B cell (primary cell): Measurements from ENCODE around the gene TENT4A. TPM values are rescaled to one million over a fixed set of nuclear protein-coding genes. Genes with fewer than 3 reads are reported as not detected.

Experiments used
- ATAC-seq: fragments of 200-7000 bp; cut with Tn5 transposase; one replicate; pipeline ENCODE4 v1.10.0; 2021; ENCODE audit warnings: low read depth, mild to moderate bottlenecking, moderate number of reproducible peaks, moderate library complexity
- CTCF ChIA-PET: fragments of 350-600 bp; sonication (Branson Sonifier 250); formaldehyde crosslinking; loops from one replicate; lab custom pipeline; 2021; ENCODE audit warnings: antibody characterized with exemption, inconsistent platforms; lab: Charles Lee
- POLR2A ChIA-PET: fragments of 350-600 bp; sonication (Branson Sonifier 250); formaldehyde crosslinking; loops from one replicate; lab custom pipeline; 2021; ENCODE audit warnings: antibody characterized with exemption; lab: Charles Lee
- DNase-seq: peaks from one replicate; pipeline ENCODE4 v3.0.0; 2013
- H2AFZ ChIP-seq: 2 replicates; pipeline ENCODE4 v1.6.1; 2012; ENCODE audit warnings: mild to moderate bottlenecking, low read depth, low read length; ENCODE audit not compliant: insufficient read depth, poor library complexity, severe bottlenecking
- H3K27ac ChIP-seq, 2 donors: 1 replicate in 1 of 2; 2 replicates in 1 of 2; pipeline ENCODE4 v1.5.1; 2012 to 2013; ENCODE audit warnings: low read length in 2 of 2, mild to moderate bottlenecking in 2 of 2, moderate library complexity in 1 of 2
- H3K27me3 ChIP-seq, 4 experiments: fragments of 200-600 bp in 1 of 4; sonication (generic) in 1 of 4; replicated peaks in 1 of 4; 1 replicate in 2 of 4; 2 replicates in 2 of 4; pipeline versions ENCODE4 v1.6.1 to v1.7.0; 2013 to 2016; ENCODE audit warnings: low read length in 3 of 4, mild to moderate bottlenecking in 2 of 4, mixed read lengths in 1 of 4, moderate library complexity in 1 of 4; ENCODE audit not compliant: insufficient read depth in 4 of 4, control insufficient read depth in 3 of 4; ENCODE audit errors: control extremely low read depth in 1 of 4
- H3K36me3 ChIP-seq, 2 experiments: replicated peaks in 1 of 2; 1 replicate in 1 of 2; 2 replicates in 1 of 2; pipeline versions ENCODE4 v1.6.1 to v1.7.1; 2013; ENCODE audit warnings: low read length in 1 of 2; ENCODE audit not compliant: insufficient read depth in 2 of 2, control insufficient read depth in 1 of 2; ENCODE audit errors: control extremely low read depth in 1 of 2, extremely low read depth in 1 of 2
- H3K4me1 ChIP-seq, 2 donors: fragments of 200-600 bp in 1 of 2; sonication (generic) in 1 of 2; 1 replicate in 1 of 2; 2 replicates in 1 of 2; pipeline versions ENCODE4 v1.5.1 to v1.6.1; 2013 to 2017; ENCODE audit warnings: low read length in 2 of 2; ENCODE audit not compliant: control insufficient read depth in 2 of 2, insufficient read depth in 2 of 2
- H3K4me2 ChIP-seq: replicated peaks from 2 replicates; pipeline ENCODE3; 2012; ENCODE audit warnings: mild to moderate bottlenecking, low read depth, low read length; ENCODE audit not compliant: poor library complexity, severe bottlenecking
- H3K4me3 ChIP-seq, 5 experiments: fragments of 200-600 bp in 1 of 5; sonication (generic) in 1 of 5; 1 replicate in 3 of 5; 2 replicates in 2 of 5; pipeline versions ENCODE4 v1.5.1 to v1.7.0; 2011 to 2016; ENCODE audit warnings: low read length in 4 of 5, mild to moderate bottlenecking in 4 of 5, low read depth in 2 of 5, control low read depth in 1 of 5, moderate library complexity in 1 of 5; ENCODE audit not compliant: insufficient read depth in 1 of 5; ENCODE audit errors: control extremely low read depth in 1 of 5, extremely low read depth in 1 of 5
- H3K79me2 ChIP-seq: fragments of 200-600 bp; sonication (generic); one replicate; pipeline ENCODE4 v1.6.0; 2016; ENCODE audit warnings: low read length; ENCODE audit not compliant: control insufficient read depth, insufficient read depth
- H3K9ac ChIP-seq: fragments of 200-600 bp; sonication (generic); 2 replicates; pipeline ENCODE4 v1.6.1; 2017; ENCODE audit warnings: mild to moderate bottlenecking, low read length, moderate library complexity
- H3K9me3 ChIP-seq, 3 donors: one replicate each; pipeline versions ENCODE4 v1.6.1 to v1.7.1; 2013; ENCODE audit warnings: low read length in 2 of 3; ENCODE audit not compliant: control insufficient read depth in 2 of 3, insufficient read depth in 1 of 3; ENCODE audit errors: control extremely low read depth in 1 of 3
- H4K20me1 ChIP-seq: 2 replicates; pipeline ENCODE4 v1.6.0; 2012; ENCODE audit warnings: mild to moderate bottlenecking, low read length; ENCODE audit not compliant: insufficient read depth, control insufficient read depth, poor library complexity, severe bottlenecking
- H3K27ac Mint-ChIP-seq: one replicate; pipeline ENCODE4 v1.8.0; 2021; ENCODE audit warnings: mixed read lengths
- H3K27me3 Mint-ChIP-seq: one replicate; pipeline ENCODE4 v1.8.0; 2021; ENCODE audit warnings: mixed read lengths
- H3K4me1 Mint-ChIP-seq: one replicate; pipeline ENCODE4 v1.8.0; 2021; ENCODE audit warnings: mixed read lengths
- H3K4me3 Mint-ChIP-seq: one replicate; pipeline ENCODE4 v1.8.0; 2021; ENCODE audit warnings: mixed read lengths
- H3K9me3 Mint-ChIP-seq: one replicate; pipeline ENCODE4 v1.8.0; 2022; ENCODE audit warnings: mixed read lengths; ENCODE audit not compliant: insufficient read depth
- CTCF ChIP-seq: fragments of 200-600 bp; IDR thresholded peaks from one replicate; pipeline ENCODE4 v1.8.0; 2022; ENCODE audit warnings: antibody characterized with exemption, mild to moderate bottlenecking
- EZH2 ChIP-seq: IDR thresholded peaks from 2 replicates; pipeline ENCODE4 v1.6.1; 2012; ENCODE audit warnings: borderline replicate concordance, low read depth, mild to moderate bottlenecking, moderate library complexity, low read length; ENCODE audit not compliant: insufficient read depth, poor library complexity, severe bottlenecking
- WGBS: methylation state at CpG from one replicate; pipeline ENCODE4 v1.1.5; 2013; ENCODE audit warnings: missing lambda C conversion rate; ENCODE audit not compliant: insufficient coverage; 5-methylcytosine and 5-hydroxymethylcytosine counted together
- intact Hi-C: fragments of 100-400 bp; cut with micrococcal nuclease; formaldehyde crosslinking; loops from one replicate; pipeline ENCODE4 v1.10.0; 2022
- polyA plus RNA-seq: library from polyadenylated mRNA; depleted of rRNA; stranded (reverse); fragments of >200 nt; gene quantifications from 2 replicates; pipeline ENCODE4 v1.2.3, GENCODE V29; 2012
- total RNA-seq, 2 donors: library from RNA; stranded (reverse); fragments of 120-200 nt in 1 of 2; gene quantifications; 1 replicate in 1 of 2; 2 replicates in 1 of 2; pipeline versions ENCODE4 v1.2.3 to v1.2.4, GENCODE V29; 2013 to 2022

Gene TENT4A
- total and polyA plus RNA-seq, 2 donors (not counting 1 experiment from before 2014, with no cell fraction given): 18.5 to 63.6 TPM

DNA sequence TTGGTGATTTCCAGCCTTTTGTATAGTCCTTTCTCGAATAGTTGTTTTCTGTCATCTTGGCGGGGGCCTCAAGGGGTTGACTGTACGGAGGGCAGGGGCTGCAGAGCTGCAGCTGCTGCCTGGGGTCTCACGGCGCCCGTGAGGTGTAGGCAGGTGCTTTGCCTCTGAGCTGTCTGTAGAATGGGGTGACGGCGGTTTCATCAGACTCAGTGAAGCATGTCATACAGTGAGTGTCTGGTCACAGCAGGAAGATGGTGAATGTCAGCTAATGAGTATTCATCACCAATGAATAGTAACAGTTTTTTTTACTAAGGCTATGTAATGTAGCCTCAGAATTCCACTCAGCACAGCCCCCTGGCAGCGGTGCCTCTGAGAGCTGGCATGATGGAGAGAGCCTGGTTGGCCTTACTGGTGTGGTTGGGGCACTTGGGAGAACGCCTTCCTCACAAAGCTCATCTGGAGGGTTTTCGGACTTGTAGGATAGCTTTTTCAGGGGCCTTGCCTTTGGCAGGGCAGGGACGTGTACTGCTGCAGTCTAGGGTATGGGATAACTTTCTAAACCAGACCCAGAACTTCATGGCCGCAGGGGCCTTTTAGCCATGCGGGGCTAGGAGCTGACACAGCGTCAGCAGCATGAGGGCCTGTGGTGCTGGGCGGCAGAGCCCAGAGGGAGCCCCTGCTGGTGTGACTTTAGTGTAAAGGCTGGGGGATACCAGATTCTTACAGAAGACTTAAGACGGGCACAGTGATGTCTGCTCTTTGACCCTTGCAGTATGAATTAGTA, 15.0 kb downstream of the TENT4A start:
- peaks cover 81% of the 10 kb centered on the region for H3K4me1 Mint-ChIP-seq
- H3K9me3 ChIP-seq: no peaks in the 10 kb centered on the region
- no peaks in the 10 kb centered on the region for H3K27me3 ChIP-seq
- peak overlapping the region; percentile 80 for H3K4me3 Mint-ChIP-seq
- H3K4me2 ChIP-seq: peak overlapping the region; percentile 59
- ChIA-PET CTCF (interaction anchor here (1.2 to 1.9 kb wide), 5 partner anchors 11 to 1234 kb away, joined by 3 to 12 read pairs (median 4); partner anchors contain the start of genes NSUN2 and SRD5A1), POLR2A (interaction anchor here (0.9 kb wide), 1 partner anchor 17 kb away, joined by 3 read pairs; no protein-coding TSS in a partner anchor)
- peak; percentile 94 for ATAC-seq
- WGBS: 55% methylated on average over 13 of the region's 17 CpGs
- intact Hi-C loops: loop anchor here (2.0 kb wide), 1 partner anchor 15 kb away; the partner anchor contains the start of gene TENT4A
- peaks cover 0 to 5% of the 10 kb centered on the region in 2 experiments for H3K36me3 ChIP-seq
- no peak overlapping the region for H2AFZ ChIP-seq
- no peak overlapping the region for H3K27ac ChIP-seq
- no peak for TF ChIP-seq CTCF
- TF ChIP-seq EZH2: no peak
- peaks cover 100% of the 10 kb centered on the region for H3K79me2 ChIP-seq
- peak overlapping the region; percentile 3 for H3K9ac ChIP-seq
- H3K4me1 ChIP-seq: peaks cover 29 to 34% of the 10 kb centered on the region in 2 donors
- no peaks in the 10 kb centered on the region for H3K9me3 Mint-ChIP-seq
- peak overlapping the region; percentile 87 for H3K27ac Mint-ChIP-seq
- no peaks in the 10 kb centered on the region for H3K27me3 Mint-ChIP-seq
- H4K20me1 ChIP-seq: peaks cover 76% of the 10 kb centered on the region
- peak; percentile 46 for DNase-seq
- no peak overlapping the region for H3K4me3 ChIP-seq

DNA sequence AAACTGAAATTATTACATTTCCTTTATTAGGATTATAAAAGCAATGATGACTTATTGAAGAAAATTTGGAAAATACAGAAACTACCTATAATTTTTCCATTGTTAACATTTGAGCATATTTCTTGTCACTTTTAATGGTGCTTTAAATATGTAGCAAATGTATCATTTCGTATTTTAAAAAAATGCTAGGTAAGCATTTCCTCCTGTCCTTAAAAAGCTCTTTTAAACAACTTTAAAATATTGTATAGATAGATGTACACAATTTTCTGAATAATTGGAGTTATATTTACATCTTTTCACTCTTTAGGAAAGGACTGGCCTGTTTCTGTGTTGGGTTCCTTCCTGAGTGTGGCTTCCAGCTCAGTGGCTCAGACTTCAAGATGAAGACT, 15.6 kb downstream of the TENT4A start:
- intact Hi-C loops: loop anchor here (2.0 kb wide), 1 partner anchor 16 kb away; the partner anchor contains the start of gene TENT4A
- Histone ChIP-seq H3K27ac (no peak overlapping the region), H3K4me1 (peaks cover 27 to 33% of the 10 kb centered on the region in 2 donors)

More for the DNA sequence above, 15.6 kb downstream of the TENT4A start:
- no peaks in the 10 kb centered on the region for H3K9me3 ChIP-seq
- H3K9ac ChIP-seq: no peak overlapping the region
- peak overlapping the region; percentile 31 for H3K4me2 ChIP-seq
- no peak for TF ChIP-seq CTCF
- no peak for TF ChIP-seq EZH2
- peaks cover 100% of the 10 kb centered on the region for H3K79me2 ChIP-seq
- no peak overlapping the region for H3K27ac Mint-ChIP-seq
- peaks cover 76% of the 10 kb centered on the region for H4K20me1 ChIP-seq
- no peaks in the 10 kb centered on the region for H3K27me3 Mint-ChIP-seq
- ChIA-PET CTCF (interaction anchor here (1.2 to 1.9 kb wide), 5 partner anchors 11 to 1234 kb away, joined by 3 to 12 read pairs (median 4); partner anchors contain the start of genes NSUN2 and SRD5A1), POLR2A (interaction anchor here (1.0 to 1.3 kb wide), 2 partner anchors 16 to 96 kb away, joined by 3 to 4 read pairs; partner anchors contain the start of genes NSUN2 and TENT4A)
- no peak for DNase-seq
- H3K27me3 ChIP-seq: no peaks in the 10 kb centered on the region
- H3K36me3 ChIP-seq: peaks cover 0 to 4% of the 10 kb centered on the region in 2 experiments
- peak overlapping the region; percentile 35 for H3K4me3 Mint-ChIP-seq
- no peak for ATAC-seq
- H2AFZ ChIP-seq: no peak overlapping the region
- H3K4me1 Mint-ChIP-seq: peaks cover 80% of the 10 kb centered on the region
- no peaks in the 10 kb centered on the region for H3K9me3 Mint-ChIP-seq
- WGBS: no CpG with 5 or more reads among the region's 1 CpG
- no peak overlapping the region for H3K4me3 ChIP-seq
